Activated CD4-positive, alpha-beta memory T cell treated with anti-CD3 and anti-CD28 coated beads for 36 hours (primary cell): Measurements from ENCODE around the gene DNAJC1. TPM values are rescaled to one million over a fixed set of nuclear protein-coding genes. Genes with fewer than 3 reads are reported as not detected.
"Not testable (repeated sequence)": the region's sequence is repeated elsewhere in the genome, so short reads cannot be mapped to it uniquely, and the experiment has no call there.

Experiments used
- CTCF ChIA-PET: fragments of 350-600 bp; sonication (Branson Sonifier 250); formaldehyde crosslinking; loops from one replicate; lab custom pipeline; 2021; ENCODE audit warnings: antibody characterized with exemption, inconsistent platforms; lab: Charles Lee
- POLR2A ChIA-PET: fragments of 350-600 bp; sonication (Branson Sonifier 250); formaldehyde crosslinking; loops from one replicate; lab custom pipeline; 2021; ENCODE audit warnings: antibody characterized with exemption; lab: Charles Lee
- DNase-seq: peaks from one replicate; pipeline ENCODE4 v3.0.0-alpha.2; 2020
- H3K27ac Mint-ChIP-seq: one replicate; pipeline ENCODE4 v1.8.0; 2021; ENCODE audit warnings: mixed read lengths
- H3K27me3 Mint-ChIP-seq: one replicate; pipeline ENCODE4 v1.8.0; 2021; ENCODE audit warnings: mixed read lengths
- H3K36me3 Mint-ChIP-seq: one replicate; pipeline ENCODE4 v1.8.0; 2021; ENCODE audit warnings: mixed read lengths
- H3K4me1 Mint-ChIP-seq: one replicate; pipeline ENCODE4 v1.8.0; 2021; ENCODE audit warnings: low read depth, mixed read lengths
- H3K4me3 Mint-ChIP-seq: one replicate; pipeline ENCODE4 v1.8.0; 2021; ENCODE audit warnings: mild to moderate bottlenecking, mixed read lengths
- H3K9me3 Mint-ChIP-seq: one replicate; pipeline ENCODE4 v1.8.0; 2021; ENCODE audit warnings: mixed read lengths
- intact Hi-C: fragments of 100-400 bp; cut with micrococcal nuclease; formaldehyde crosslinking; loops from one replicate; pipeline ENCODE4 v1.15.1; 2023
- total RNA-seq, 2 experiments: library from RNA; stranded (reverse); gene quantifications; one replicate each; pipeline ENCODE4 v1.2.3, GENCODE V29; 2021

DNAJC1 gene
- total RNA-seq, 2 experiments from 2014 or later = 24.0 to 24.8 TPM

- ChIA-PET CTCF (no interaction called here), POLR2A (no interaction called here)
- intact Hi-C loops = no loop called here
- H3K27me3 Mint-ChIP-seq = no peaks in the 10 kb centered on the region
- DNase-seq = no peak
- peaks cover 43% of the 10 kb centered on the region for H3K9me3 Mint-ChIP-seq
- peaks cover 54% of the 10 kb centered on the region for H3K36me3 Mint-ChIP-seq
- no peak overlapping the region for H3K4me3 Mint-ChIP-seq
- H3K4me1 Mint-ChIP-seq = peaks cover 23% of the 10 kb centered on the region
- H3K27ac Mint-ChIP-seq = no peak overlapping the region
These were observed 112.1 kb downstream of the DNAJC1 start for GRCh38 chr10:21891439-21891838.

- H3K4me1 Mint-ChIP-seq = peaks cover 23% of the 10 kb centered on the region
- H3K27ac Mint-ChIP-seq = no peak overlapping the region
- CTCF ChIA-PET = interaction anchor here (0.6 kb wide), 1 partner anchor 64 kb away, joined by 3 read pairs; no protein-coding TSS in a partner anchor
These were observed 113.9 kb downstream of the DNAJC1 start for GRCh38 chr10:21889477-21890275.

GRCh38 chr10:21888959-21889358 is 114.6 kb downstream of the DNAJC1 start:
- Mint-ChIP-seq H3K4me3 (no peak overlapping the region), H3K27me3 (no peaks in the 10 kb centered on the region), H3K9me3 (peaks cover 49% of the 10 kb centered on the region), H3K27ac (no peak overlapping the region), H3K4me1 (peaks cover 23% of the 10 kb centered on the region), H3K36me3 (peaks cover 49% of the 10 kb centered on the region)
- intact Hi-C loops = no loop called here
- DNase-seq = no peak
- ChIA-PET CTCF (interaction anchor here (0.6 kb wide), 1 partner anchor 64 kb away, joined by 3 read pairs; no protein-coding TSS in a partner anchor), POLR2A (no interaction called here)

More at GRCh38 chr10:21889477-21890275, 113.9 kb downstream of the DNAJC1 start:
- H3K4me3 Mint-ChIP-seq = no peak overlapping the region
- peaks cover 53% of the 10 kb centered on the region for H3K9me3 Mint-ChIP-seq
- POLR2A ChIA-PET = no interaction called here
- intact Hi-C loops = no loop called here
- DNase-seq = no peak
- H3K36me3 Mint-ChIP-seq = peaks cover 55% of the 10 kb centered on the region
- H3K27me3 Mint-ChIP-seq = no peaks in the 10 kb centered on the region

GRCh38 chr10:21885940-21886339 is 117.6 kb downstream of the DNAJC1 start:
- intact Hi-C loops = no loop called here
- CTCF ChIA-PET = no interaction called here

GRCh38 chr10:21873198-21873597 is 130.3 kb downstream of the DNAJC1 start:
- H3K36me3 Mint-ChIP-seq = peaks cover 54% of the 10 kb centered on the region
- H3K27ac Mint-ChIP-seq = no peak overlapping the region
- H3K4me3 Mint-ChIP-seq = no peak overlapping the region
- ChIA-PET CTCF (no interaction called here), POLR2A (interaction anchor here (0.6 kb wide), 1 partner anchor 451 kb away, joined by 3 read pairs; no protein-coding TSS in a partner anchor)
- no peak for DNase-seq
- intact Hi-C loops = no loop called here
- no peaks in the 10 kb centered on the region for H3K4me1 Mint-ChIP-seq
- peaks cover 14% of the 10 kb centered on the region for H3K9me3 Mint-ChIP-seq
- H3K27me3 Mint-ChIP-seq = no peaks in the 10 kb centered on the region

More at GRCh38 chr10:21885940-21886339, 117.6 kb downstream of the DNAJC1 start:
- no peak overlapping the region for H3K4me3 Mint-ChIP-seq
- H3K27me3 Mint-ChIP-seq = no peaks in the 10 kb centered on the region
- H3K9me3 Mint-ChIP-seq = peaks cover 31% of the 10 kb centered on the region
- H3K4me1 Mint-ChIP-seq = peaks cover 17% of the 10 kb centered on the region
- peaks cover 42% of the 10 kb centered on the region for H3K36me3 Mint-ChIP-seq
- no peak for DNase-seq
- POLR2A ChIA-PET = interaction anchor here (0.6 kb wide), 1 partner anchor 14 kb away, joined by 3 read pairs; no protein-coding TSS in a partner anchor
- no peak overlapping the region for H3K27ac Mint-ChIP-seq

- peaks cover 52% of the 10 kb centered on the region for H3K36me3 Mint-ChIP-seq
- H3K27me3 Mint-ChIP-seq, intact Hi-C loops, H3K4me3 Mint-ChIP-seq, DNase-seq, CTCF ChIA-PET, H3K4me1 Mint-ChIP-seq, H3K27ac Mint-ChIP-seq: not testable (repeated sequence)
- POLR2A ChIA-PET = interaction anchor here (0.6 kb wide), 1 partner anchor 451 kb away, joined by 3 read pairs; no protein-coding TSS in a partner anchor
- H3K9me3 Mint-ChIP-seq = peaks cover 14% of the 10 kb centered on the region
These were observed 130.8 kb downstream of the DNAJC1 start for GRCh38 chr10:21872771-21873170.

- intact Hi-C loops = no loop called here
- Mint-ChIP-seq H3K27ac (no peak overlapping the region), H3K4me1 (no peaks in the 10 kb centered on the region), H3K9me3 (peaks cover 18% of the 10 kb centered on the region), H3K27me3 (no peaks in the 10 kb centered on the region), H3K36me3 (peaks cover 54% of the 10 kb centered on the region), H3K4me3 (no peak overlapping the region)
- ChIA-PET CTCF (no interaction called here), POLR2A (no interaction called here)
- no peak for DNase-seq
These were observed 132.7 kb downstream of the DNAJC1 start for GRCh38 chr10:21870849-21871248.

GRCh38 chr10:21869087-21869486 is 134.4 kb downstream of the DNAJC1 start:
- Mint-ChIP-seq H3K9me3 (peaks cover 18% of the 10 kb centered on the region), H3K36me3 (peaks cover 51% of the 10 kb centered on the region)
- H3K27ac Mint-ChIP-seq, H3K4me1 Mint-ChIP-seq, CTCF ChIA-PET, DNase-seq, H3K4me3 Mint-ChIP-seq, POLR2A ChIA-PET, intact Hi-C loops, H3K27me3 Mint-ChIP-seq: not testable (repeated sequence)

- intact Hi-C loops = no loop called here
- ChIA-PET POLR2A (no interaction called here), CTCF (no interaction called here)
- no peaks in the 10 kb centered on the region for H3K27me3 Mint-ChIP-seq
- H3K36me3 Mint-ChIP-seq = peaks cover 22% of the 10 kb centered on the region
- no peak overlapping the region for H3K27ac Mint-ChIP-seq
- no peak overlapping the region for H3K4me3 Mint-ChIP-seq
- no peak for DNase-seq
- peaks cover 5% of the 10 kb centered on the region for H3K4me1 Mint-ChIP-seq
- no peaks in the 10 kb centered on the region for H3K9me3 Mint-ChIP-seq
These were observed 142.8 kb downstream of the DNAJC1 start for GRCh38 chr10:21860718-21861117.

GRCh38 chr10:21858455-21858854 is 145.1 kb downstream of the DNAJC1 start:
- Mint-ChIP-seq H3K4me3 (no peak overlapping the region), H3K9me3 (no peaks in the 10 kb centered on the region), H3K27me3 (no peaks in the 10 kb centered on the region), H3K27ac (no peak overlapping the region), H3K4me1 (peaks cover 5% of the 10 kb centered on the region), H3K36me3 (peaks cover 22% of the 10 kb centered on the region)
- DNase-seq = no peak
- CTCF ChIA-PET = no interaction called here
- intact Hi-C loops = no loop called here
- POLR2A ChIA-PET = no interaction called here

- Mint-ChIP-seq H3K4me1 (no peaks in the 10 kb centered on the region), H3K27me3 (no peaks in the 10 kb centered on the region), H3K36me3 (peaks cover 56% of the 10 kb centered on the region), H3K27ac (no peak overlapping the region), H3K4me3 (no peak overlapping the region), H3K9me3 (peaks cover 42% of the 10 kb centered on the region)
- POLR2A ChIA-PET = no interaction called here
- intact Hi-C loops = no loop called here
- no peak for DNase-seq
- CTCF ChIA-PET = no interaction called here
These were observed 153.9 kb downstream of the DNAJC1 start for GRCh38 chr10:21849607-21850006.

- Mint-ChIP-seq H3K27me3 (no peaks in the 10 kb centered on the region), H3K4me1 (no peaks in the 10 kb centered on the region), H3K27ac (no peak overlapping the region), H3K9me3 (peaks cover 43% of the 10 kb centered on the region), H3K36me3 (peaks cover 51% of the 10 kb centered on the region), H3K4me3 (no peak overlapping the region)
- DNase-seq = no peak
- intact Hi-C loops = no loop called here
- ChIA-PET POLR2A (no interaction called here), CTCF (no interaction called here)
These were observed 159.9 kb downstream of the DNAJC1 start for GRCh38 chr10:21843645-21844044.
